ENCODE data around the gene SLC39A11. TPM values are rescaled to one million over a fixed set of nuclear protein-coding genes. Genes with fewer than 3 reads are reported as not detected.

The SLC39A11 gene
- total RNA-seq, 1 experiment from 2014 or later: 18.9 TPM

- TF ChIP-seq ATF6 (CRISPR knock-in tag; IDR thresholded peaks at IDR 0.05) (no peak), FOXP1 (CRISPR knock-in tag; IDR thresholded peaks at IDR 0.05; ENCODE audit: borderline replicate concordance) (no peak), ZNF396 (CRISPR knock-in tag; IDR thresholded peaks at IDR 0.05; ENCODE audit: borderline replicate concordance) (no peak), PRDM15 (CRISPR knock-in tag; IDR thresholded peaks at IDR 0.05) (no peak), E2F5 (CRISPR knock-in tag; IDR thresholded peaks at IDR 0.05) (no peak), NFE2L1 (CRISPR knock-in tag; IDR thresholded peaks at IDR 0.05) (no peak), ZNF671 (CRISPR knock-in tag; IDR thresholded peaks at IDR 0.05) (no peak), AR (CRISPR knock-in tag; IDR thresholded peaks at IDR 0.05) (no peak), ZNF532 (CRISPR knock-in tag; IDR thresholded peaks at IDR 0.05; ENCODE audit: borderline replicate concordance) (no peak), STAT6 (CRISPR knock-in tag; conservative IDR thresholded peaks at IDR 0.05; ENCODE audit: low read depth) (no peak), TP53 (CRISPR knock-in tag; IDR thresholded peaks at IDR 0.05) (no peak)
These were observed 136.9 kb downstream of the SLC39A11 start (continued) for GRCh38 chr17:72955391-72956140.
